NCI-H446 treated with DMSO at 0.1 percent for 48 hours (cell line): Measurements from ENCODE around the gene CYP2J2.
"Not testable (repeated sequence)": the region's sequence is repeated elsewhere in the genome, so short reads cannot be mapped to it uniquely, and the experiment has no call there.

Source experiments
- DNase-seq: peaks from one replicate; lab custom pipeline; 2025; lab: John Stamatoyannopoulos, UW

The CYP2J2 gene

GRCh38 chr1:59866462-59866861, 60.1 kb downstream of the CYP2J2 start:
- no peak for DNase-seq

DNA sequence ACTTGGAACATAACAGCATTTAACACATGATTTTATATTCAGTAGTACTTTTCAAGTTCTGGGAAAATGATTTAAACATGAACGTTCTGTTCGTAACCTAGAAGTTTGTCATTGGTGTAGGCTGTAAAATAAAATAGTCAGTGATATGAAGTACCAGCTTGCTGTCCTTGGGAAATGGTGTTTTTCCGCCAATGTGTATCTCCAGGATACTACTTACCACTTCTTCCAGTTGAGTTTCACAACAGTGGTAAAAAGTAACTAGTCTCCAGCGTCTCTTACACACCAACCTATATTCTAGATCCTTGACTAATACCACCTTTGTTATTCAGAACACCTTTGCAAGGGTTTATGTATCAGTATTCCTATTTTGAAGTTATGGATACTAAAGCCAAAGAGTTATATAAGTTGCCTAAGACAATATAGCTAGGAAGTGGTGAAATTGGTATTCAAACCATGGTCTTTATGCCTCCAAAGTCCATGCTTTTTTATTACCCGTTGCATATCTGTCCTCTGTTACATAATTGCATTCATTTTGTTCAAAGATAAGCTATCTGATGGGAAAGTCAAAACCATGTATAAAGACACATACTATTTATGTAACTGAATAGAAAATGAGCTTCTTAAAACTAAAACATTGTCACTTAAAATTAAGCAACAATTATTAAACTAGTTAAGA, 68.8 kb downstream of the CYP2J2 start:
- DNase-seq: no peak

DNA sequence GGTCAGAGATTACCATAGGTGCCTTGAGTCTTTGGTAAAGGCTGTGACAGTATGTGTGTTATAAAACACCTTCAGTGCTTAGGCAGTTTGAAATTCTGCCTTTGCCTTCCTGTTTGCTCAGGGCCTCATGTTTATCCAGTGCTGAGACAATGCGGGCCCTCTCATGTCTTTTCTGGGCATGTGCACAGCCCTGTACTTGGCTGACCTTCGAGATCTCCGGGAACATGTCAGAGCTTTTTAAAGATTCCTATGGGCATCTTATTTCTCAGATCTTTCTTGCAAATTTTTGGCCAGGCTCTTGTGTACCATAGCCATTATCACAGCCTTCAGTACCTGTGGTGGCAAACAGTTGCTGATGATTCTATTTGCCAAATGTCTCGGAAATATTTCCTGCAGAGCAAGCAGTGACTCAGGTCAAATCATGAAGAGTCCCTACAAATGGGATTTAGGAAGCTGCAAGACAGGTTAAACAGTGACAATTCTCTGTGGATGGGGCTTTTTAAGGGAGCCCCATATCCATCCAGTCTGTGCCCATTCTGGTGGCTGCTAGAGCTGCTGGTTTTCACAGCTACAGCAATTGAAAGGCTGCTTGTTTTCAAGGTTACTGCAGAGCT, 69.7 kb downstream of the CYP2J2 start:
- DNase-seq: no peak

DNA sequence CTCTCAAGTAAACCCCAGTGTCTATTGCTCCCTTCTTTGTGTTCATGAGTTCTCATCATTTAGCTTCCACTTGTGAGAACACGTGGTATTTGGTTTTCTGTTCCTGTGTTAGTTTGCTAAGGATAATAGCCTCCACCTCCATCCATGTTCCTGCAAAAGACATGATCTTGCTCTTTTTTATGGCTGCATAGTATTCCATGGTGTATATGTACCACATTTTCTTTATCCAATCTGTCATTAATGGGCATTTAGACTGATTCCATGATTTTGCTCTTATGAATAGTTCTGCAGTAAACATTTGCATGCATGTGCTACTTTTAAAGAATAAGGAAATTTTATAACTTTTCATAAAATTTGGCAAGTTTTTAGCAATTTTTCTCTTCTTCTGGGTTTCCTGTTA, 71.3 kb downstream of the CYP2J2 start:
- DNase-seq: not testable (repeated sequence)

DNA sequence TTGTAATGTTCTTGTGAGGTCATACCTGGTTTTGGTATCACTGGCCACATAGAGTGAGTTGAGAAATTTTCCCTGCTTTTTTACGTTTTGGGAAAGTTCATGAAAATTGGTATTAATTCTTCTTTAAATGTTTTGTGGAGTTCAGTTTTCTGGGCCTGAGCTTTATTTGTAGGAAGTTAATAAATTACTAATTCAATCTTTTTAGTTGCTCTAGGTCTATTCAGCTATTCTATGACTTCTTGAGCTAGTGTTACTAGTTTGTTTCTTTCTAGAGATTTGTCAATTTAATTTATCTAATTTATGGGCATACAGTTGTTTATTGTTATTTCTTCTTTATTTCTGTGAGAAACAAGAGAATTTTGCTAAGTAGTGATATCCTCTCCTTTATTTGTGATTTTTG, 74.5 kb downstream of the CYP2J2 start:
- no peak for DNase-seq

DNA sequence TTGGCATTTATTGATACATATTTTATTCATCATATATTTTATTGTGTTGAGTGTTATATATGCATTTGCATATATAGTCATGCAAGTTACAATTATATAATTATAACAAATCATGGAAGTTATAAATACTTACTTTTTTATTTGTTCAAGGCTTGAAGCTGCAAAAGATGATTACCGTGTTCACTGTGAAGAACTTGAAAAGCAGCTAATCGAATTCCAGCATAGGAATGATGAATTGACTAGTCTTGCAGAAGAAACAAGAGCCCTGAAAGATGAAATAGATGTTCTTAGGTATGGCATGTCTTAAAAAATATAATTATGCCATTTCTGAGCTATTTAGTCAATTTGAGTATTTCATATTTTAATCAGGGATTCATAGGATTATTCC, 79.7 kb downstream of the CYP2J2 start:
- no peak for DNase-seq

DNA sequence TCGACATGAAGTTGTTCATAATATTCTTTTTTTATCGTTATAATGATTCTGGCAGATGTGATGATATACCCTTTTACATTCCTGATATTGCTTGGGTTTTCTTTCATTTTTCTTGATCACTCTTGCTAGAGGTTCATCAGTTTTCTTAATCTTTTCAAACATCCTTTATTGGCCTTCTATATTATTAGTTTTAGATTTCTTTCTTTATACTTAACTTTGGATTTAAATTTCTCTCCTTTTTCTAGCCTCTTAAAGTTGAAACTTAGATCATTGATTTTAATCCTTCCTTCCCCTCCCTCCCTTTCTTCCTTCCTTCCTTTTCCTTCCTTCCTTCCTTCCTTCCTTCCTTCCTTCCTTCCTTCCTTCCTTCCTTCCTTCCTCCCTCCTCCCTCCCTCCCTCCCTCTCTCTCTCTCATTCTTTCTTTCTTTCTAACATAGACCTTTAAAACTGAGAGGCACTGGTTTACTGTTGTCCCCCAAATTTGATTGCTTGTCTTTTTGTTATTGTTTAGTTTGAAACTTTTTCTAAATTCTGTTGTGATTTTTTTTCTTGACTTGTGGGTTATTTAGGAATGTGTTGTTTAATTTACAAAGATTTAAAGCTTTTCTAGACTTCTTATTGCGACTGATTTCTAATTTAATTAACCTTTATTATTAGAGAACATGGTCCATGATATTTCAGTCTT, 80.2 kb downstream of the CYP2J2 start:
- no peak for DNase-seq

GRCh38 chr1:59845091-59845490, 81.5 kb downstream of the CYP2J2 start:
- no peak for DNase-seq
